H1 (cell line): Measurements from ENCODE around the gene CYP2S1.
"Not testable (repeated sequence)": the region's sequence is repeated elsewhere in the genome, so short reads cannot be mapped to it uniquely, and the experiment has no call there.

Experiments used
- BRCA1 ChIP-seq: IDR thresholded peaks from 2 replicates; pipeline ENCODE4 v1.6.1; 2012; ENCODE audit warnings: low read depth, low read length, improper control_type of control experiment
- HDAC6 ChIP-seq: IDR thresholded peaks from one replicate; pipeline ENCODE4 v1.7.1; 2012; ENCODE audit warnings: low read depth, mild to moderate bottlenecking, inconsistent platforms, low read length, moderate library complexity
- KDM1A ChIP-seq: fragments of 200-600, 300-600 bp; sonication (generic); IDR thresholded peaks from 2 replicates; pipeline ENCODE4 v1.7.1; 2016; ENCODE audit warnings: mild to moderate bottlenecking, low read length, borderline replicate concordance
- MAFK ChIP-seq: IDR thresholded peaks from 2 replicates; pipeline ENCODE4 v1.6.1; 2012; ENCODE audit warnings: low read depth, mild to moderate bottlenecking, improper control_type of control experiment, low read length
- NANOG ChIP-seq: IDR thresholded peaks from 2 replicates; pipeline ENCODE4 v1.6.1; 2011; ENCODE audit warnings: low read length, low read depth, mild to moderate bottlenecking, inconsistent platforms; ENCODE audit not compliant: insufficient read depth, poor library complexity, severe bottlenecking
- POLR2AphosphoS5 ChIP-seq: IDR thresholded peaks from 2 replicates; pipeline ENCODE4 v1.6.1; 2011; ENCODE audit warnings: low read depth, low read length
- RNF2 ChIP-seq: fragments of 200-900, 300-1000 bp; sonication (generic); IDR thresholded peaks from 2 replicates; pipeline ENCODE4 v1.7.1; 2016; ENCODE audit warnings: borderline replicate concordance, low read depth, mild to moderate bottlenecking, antibody characterized with exemption, low read length; ENCODE audit not compliant: poor library complexity, severe bottlenecking; ENCODE audit errors: missing control alignments
- SAP30 ChIP-seq: fragments of 300-600 bp; sonication (generic); IDR thresholded peaks from 2 replicates; pipeline ENCODE4 v1.7.1; 2012; ENCODE audit warnings: low read length, moderate library complexity, mild to moderate bottlenecking, inconsistent platforms; ENCODE audit not compliant: insufficient read depth, insufficient replicate concordance
- TF ChIP-seq, protein P1 (sequence below), 3 experiments: IDR thresholded peaks; 1 replicate in 2 of 3; 2 replicates in 1 of 3; pipeline versions ENCODE4 v1.5.1 to v1.6.1; 2011; ENCODE audit warnings: low read length in 3 of 3, mild to moderate bottlenecking in 3 of 3, inconsistent platforms in 2 of 3, low read depth in 1 of 3, moderate library complexity in 1 of 3; ENCODE audit not compliant: insufficient read depth in 1 of 3; ENCODE audit errors: control extremely low read depth in 1 of 3

DNA sequence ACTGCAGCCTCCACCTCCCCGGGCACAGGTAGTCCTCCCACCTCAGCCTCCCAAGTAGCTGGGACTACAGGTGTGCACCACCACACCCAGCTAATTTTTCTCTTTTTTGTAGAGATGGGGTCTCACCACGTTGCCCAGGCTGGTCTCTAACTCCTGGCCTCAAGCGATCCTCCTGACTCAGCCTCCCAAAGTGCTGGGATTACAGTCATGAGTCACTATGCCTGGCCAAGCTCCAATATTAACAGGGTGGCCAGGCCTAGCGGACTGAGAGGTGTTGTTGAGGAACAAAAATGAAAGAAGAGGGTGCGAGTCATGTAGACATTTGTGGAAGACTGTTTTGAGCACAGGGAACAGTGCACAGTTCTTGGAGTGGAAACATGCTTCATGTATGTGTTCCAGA lies 36.3 kb downstream of the CYP2S1 start:
- not testable (repeated sequence) for TF ChIP-seq MAFK, KDM1A, HDAC6, POLR2AphosphoS5, RNF2, NANOG, BRCA1, SAP30
- TF ChIP-seq, protein P1, sequence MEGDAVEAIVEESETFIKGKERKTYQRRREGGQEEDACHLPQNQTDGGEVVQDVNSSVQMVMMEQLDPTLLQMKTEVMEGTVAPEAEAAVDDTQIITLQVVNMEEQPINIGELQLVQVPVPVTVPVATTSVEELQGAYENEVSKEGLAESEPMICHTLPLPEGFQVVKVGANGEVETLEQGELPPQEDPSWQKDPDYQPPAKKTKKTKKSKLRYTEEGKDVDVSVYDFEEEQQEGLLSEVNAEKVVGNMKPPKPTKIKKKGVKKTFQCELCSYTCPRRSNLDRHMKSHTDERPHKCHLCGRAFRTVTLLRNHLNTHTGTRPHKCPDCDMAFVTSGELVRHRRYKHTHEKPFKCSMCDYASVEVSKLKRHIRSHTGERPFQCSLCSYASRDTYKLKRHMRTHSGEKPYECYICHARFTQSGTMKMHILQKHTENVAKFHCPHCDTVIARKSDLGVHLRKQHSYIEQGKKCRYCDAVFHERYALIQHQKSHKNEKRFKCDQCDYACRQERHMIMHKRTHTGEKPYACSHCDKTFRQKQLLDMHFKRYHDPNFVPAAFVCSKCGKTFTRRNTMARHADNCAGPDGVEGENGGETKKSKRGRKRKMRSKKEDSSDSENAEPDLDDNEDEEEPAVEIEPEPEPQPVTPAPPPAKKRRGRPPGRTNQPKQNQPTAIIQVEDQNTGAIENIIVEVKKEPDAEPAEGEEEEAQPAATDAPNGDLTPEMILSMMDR (IDR thresholded peaks at IDR 0.05; ENCODE audit: control extremely low read depth in 1 of 3, insufficient read depth in 1 of 3, low read depth in 1 of 3, low read length in 3 of 3): not testable (repeated sequence)
